ENCODE data around the gene RAB44.

DNA sequence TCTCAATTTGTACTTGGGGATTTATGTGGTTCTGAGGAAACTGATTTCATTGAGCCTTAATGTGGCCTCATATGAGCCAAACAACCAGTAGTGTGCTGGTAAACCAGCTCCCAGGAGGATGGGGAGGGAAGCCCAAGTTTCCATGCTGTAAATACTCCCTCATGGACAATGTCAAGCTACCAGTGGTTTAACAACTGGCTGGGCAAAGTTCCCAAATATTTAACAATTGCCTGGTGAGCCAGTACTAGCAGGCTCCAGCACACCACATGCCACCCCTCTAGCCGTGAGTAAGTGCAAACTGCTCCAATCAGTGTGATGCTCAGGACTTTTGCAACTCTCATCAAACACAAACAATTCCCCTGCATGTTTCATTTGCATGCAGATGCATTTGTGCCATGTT, 38.4 kb upstream of the RAB44 start:
- TF ChIP-seq RNF2 (IDR thresholded peaks at IDR 0.05; ENCODE audit: borderline replicate concordance, low read depth) (no peak), CHD2 (IDR thresholded peaks at IDR 0.05; ENCODE audit: low read length, partially characterized antibody) (no peak)
- TF ChIP-seq, protein P1, sequence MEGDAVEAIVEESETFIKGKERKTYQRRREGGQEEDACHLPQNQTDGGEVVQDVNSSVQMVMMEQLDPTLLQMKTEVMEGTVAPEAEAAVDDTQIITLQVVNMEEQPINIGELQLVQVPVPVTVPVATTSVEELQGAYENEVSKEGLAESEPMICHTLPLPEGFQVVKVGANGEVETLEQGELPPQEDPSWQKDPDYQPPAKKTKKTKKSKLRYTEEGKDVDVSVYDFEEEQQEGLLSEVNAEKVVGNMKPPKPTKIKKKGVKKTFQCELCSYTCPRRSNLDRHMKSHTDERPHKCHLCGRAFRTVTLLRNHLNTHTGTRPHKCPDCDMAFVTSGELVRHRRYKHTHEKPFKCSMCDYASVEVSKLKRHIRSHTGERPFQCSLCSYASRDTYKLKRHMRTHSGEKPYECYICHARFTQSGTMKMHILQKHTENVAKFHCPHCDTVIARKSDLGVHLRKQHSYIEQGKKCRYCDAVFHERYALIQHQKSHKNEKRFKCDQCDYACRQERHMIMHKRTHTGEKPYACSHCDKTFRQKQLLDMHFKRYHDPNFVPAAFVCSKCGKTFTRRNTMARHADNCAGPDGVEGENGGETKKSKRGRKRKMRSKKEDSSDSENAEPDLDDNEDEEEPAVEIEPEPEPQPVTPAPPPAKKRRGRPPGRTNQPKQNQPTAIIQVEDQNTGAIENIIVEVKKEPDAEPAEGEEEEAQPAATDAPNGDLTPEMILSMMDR (IDR thresholded peaks at IDR 0.05): no peak
- TF ChIP-seq, protein P2, sequence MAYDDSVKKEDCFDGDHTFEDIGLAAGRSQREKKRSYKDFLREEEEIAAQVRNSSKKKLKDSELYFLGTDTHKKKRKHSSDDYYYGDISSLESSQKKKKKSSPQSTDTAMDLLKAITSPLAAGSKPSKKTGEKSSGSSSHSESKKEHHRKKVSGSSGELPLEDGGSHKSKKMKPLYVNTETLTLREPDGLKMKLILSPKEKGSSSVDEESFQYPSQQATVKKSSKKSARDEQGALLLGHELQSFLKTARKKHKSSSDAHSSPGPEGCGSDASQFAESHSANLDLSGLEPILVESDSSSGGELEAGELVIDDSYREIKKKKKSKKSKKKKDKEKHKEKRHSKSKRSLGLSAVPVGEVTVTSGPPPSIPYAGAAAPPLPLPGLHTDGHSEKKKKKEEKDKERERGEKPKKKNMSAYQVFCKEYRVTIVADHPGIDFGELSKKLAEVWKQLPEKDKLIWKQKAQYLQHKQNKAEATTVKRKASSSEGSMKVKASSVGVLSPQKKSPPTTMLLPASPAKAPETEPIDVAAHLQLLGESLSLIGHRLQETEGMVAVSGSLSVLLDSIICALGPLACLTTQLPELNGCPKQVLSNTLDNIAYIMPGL (CRISPR knock-in tag; IDR thresholded peaks at IDR 0.05; ENCODE audit: borderline replicate concordance): no peak
